ENCODE data around the gene EP300. TPM values are rescaled to one million over a fixed set of nuclear protein-coding genes. Genes with fewer than 3 reads are reported as not detected.
"Not testable (repeated sequence)": the region's sequence is repeated elsewhere in the genome, so short reads cannot be mapped to it uniquely, and the experiment has no call there.

The EP300 gene
- total RNA-seq, 1 experiment from 2014 or later: 78.6 TPM

DNA sequence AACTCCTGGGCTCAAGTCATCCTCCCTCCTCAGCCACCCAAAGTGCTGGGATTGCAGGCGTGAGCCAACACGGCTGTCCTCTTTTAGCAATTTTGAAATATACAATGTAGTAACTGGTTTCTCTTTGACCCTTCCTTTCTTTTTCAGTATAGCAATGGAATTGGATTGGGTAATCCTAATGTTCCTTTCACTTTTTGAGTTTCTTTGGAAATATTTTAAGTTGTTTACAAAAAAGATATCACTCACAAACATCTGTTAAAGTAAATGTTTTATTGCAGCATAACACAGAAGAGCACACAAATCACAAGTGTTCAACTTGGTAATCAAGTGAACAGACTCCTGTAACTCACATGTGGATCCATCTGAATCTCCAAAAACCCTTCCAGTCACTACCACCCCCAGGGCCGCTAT lies 44.6 kb upstream of the EP300 start:
- peaks cover 8% of the 10 kb centered on the region for H3K4me1 Mint-ChIP-seq (ENCODE audit: low read depth, unreplicated experiment)
- BruUV-seq (replicated peaks): no TSS peak
- H3K36me3 Mint-ChIP-seq (ENCODE audit: insufficient read depth, unreplicated experiment): peaks cover 5% of the 10 kb centered on the region
- no peaks in the 10 kb centered on the region for H3K9me3 Mint-ChIP-seq (ENCODE audit: unreplicated experiment)
- intact Hi-C loops (cut with micrococcal nuclease; ENCODE audit: unreplicated experiment): loop anchor here (5.0 kb wide), 1 partner anchor 44 kb away; the partner anchor contains the start of gene EP300
- POLR2A ChIA-PET: no interaction called here
- no peak overlapping the region for H3K4me3 Mint-ChIP-seq (ENCODE audit: unreplicated experiment)
- Histone ChIP-seq H3K36me3 (ENCODE audit: control insufficient read depth, insufficient read depth, low read length) (no peaks in the 10 kb centered on the region), H3K4me3 (ENCODE audit: low read depth, low read length) (no peak overlapping the region), H3K4me1 (peaks cover 26% of the 10 kb centered on the region), H3K9me3 (no peaks in the 10 kb centered on the region), H3K27me3 (replicated peaks; ENCODE audit: control insufficient read depth, insufficient read depth, low read length) (no peaks in the 10 kb centered on the region)
- no peaks in the 10 kb centered on the region for H3K27me3 Mint-ChIP-seq (ENCODE audit: insufficient read depth, unreplicated experiment)
- no peak for DNase-seq
- TF ChIP-seq, protein P1, sequence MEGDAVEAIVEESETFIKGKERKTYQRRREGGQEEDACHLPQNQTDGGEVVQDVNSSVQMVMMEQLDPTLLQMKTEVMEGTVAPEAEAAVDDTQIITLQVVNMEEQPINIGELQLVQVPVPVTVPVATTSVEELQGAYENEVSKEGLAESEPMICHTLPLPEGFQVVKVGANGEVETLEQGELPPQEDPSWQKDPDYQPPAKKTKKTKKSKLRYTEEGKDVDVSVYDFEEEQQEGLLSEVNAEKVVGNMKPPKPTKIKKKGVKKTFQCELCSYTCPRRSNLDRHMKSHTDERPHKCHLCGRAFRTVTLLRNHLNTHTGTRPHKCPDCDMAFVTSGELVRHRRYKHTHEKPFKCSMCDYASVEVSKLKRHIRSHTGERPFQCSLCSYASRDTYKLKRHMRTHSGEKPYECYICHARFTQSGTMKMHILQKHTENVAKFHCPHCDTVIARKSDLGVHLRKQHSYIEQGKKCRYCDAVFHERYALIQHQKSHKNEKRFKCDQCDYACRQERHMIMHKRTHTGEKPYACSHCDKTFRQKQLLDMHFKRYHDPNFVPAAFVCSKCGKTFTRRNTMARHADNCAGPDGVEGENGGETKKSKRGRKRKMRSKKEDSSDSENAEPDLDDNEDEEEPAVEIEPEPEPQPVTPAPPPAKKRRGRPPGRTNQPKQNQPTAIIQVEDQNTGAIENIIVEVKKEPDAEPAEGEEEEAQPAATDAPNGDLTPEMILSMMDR (IDR thresholded peaks at IDR 0.05; ENCODE audit: insufficient read depth in 1 of 2, low read depth in 1 of 2, low read length in 1 of 2, severe bottlenecking in 1 of 2, unreplicated experiment in 1 of 2): no peak
- peak overlapping the region; percentile 58 for H3K27ac Mint-ChIP-seq (ENCODE audit: unreplicated experiment)
- CTCF ChIA-PET: no interaction called here

DNA sequence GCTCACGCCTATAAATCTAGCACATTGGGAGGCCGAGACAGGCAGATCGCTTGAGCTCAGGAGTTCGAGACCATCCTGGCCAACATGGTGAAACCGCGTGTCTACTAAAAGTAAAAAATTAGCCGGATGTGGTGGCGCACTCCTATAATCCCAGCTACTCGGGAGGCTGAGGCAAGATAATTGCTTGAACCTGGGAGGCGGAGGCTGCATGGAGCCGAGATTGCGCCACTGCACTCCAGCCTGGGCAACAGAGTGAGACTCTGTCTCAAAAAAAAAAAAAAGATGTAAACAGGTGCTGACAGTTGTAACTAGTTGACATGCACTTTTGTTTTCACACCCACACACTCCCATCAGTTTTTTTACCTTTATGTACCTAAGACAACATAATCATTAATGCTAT lies 44.0 kb upstream of the EP300 start:
- ChIA-PET POLR2A (interaction anchor here (0.5 to 1.8 kb wide), 4 partner anchors 12 to 97 kb away, joined by 3 to 12 read pairs (median 6); partner anchors contain the start of gene RBX1), CTCF (interaction anchor here (0.7 kb wide), 1 partner anchor 97 kb away, joined by 3 read pairs; the partner anchor contains the start of gene RBX1)
- H3K4me1 Mint-ChIP-seq (ENCODE audit: low read depth, unreplicated experiment): peaks cover 13% of the 10 kb centered on the region
- BruUV-seq (replicated peaks); H3K27me3 Mint-ChIP-seq (ENCODE audit: insufficient read depth, unreplicated experiment); DNase-seq; H3K27me3 ChIP-seq (replicated peaks; ENCODE audit: control insufficient read depth, insufficient read depth, low read length); H3K36me3 Mint-ChIP-seq (ENCODE audit: insufficient read depth, unreplicated experiment); H3K9me3 Mint-ChIP-seq (ENCODE audit: unreplicated experiment); H3K36me3 ChIP-seq (ENCODE audit: control insufficient read depth, insufficient read depth, low read length); H3K9me3 ChIP-seq: not testable (repeated sequence)
- intact Hi-C loops (cut with micrococcal nuclease; ENCODE audit: unreplicated experiment): loop anchor here (5.0 kb wide), 1 partner anchor 44 kb away; the partner anchor contains the start of gene EP300
- Histone ChIP-seq H3K4me3 (ENCODE audit: low read depth, low read length) (peak overlapping the region; percentile 9; the same call in 1 of the 2 replicates), H3K4me1 (peaks cover 31% of the 10 kb centered on the region)
- peak overlapping the region; percentile 58 for H3K27ac Mint-ChIP-seq (ENCODE audit: unreplicated experiment)
- H3K4me3 Mint-ChIP-seq (ENCODE audit: unreplicated experiment): peak overlapping the region; percentile 73

DNA sequence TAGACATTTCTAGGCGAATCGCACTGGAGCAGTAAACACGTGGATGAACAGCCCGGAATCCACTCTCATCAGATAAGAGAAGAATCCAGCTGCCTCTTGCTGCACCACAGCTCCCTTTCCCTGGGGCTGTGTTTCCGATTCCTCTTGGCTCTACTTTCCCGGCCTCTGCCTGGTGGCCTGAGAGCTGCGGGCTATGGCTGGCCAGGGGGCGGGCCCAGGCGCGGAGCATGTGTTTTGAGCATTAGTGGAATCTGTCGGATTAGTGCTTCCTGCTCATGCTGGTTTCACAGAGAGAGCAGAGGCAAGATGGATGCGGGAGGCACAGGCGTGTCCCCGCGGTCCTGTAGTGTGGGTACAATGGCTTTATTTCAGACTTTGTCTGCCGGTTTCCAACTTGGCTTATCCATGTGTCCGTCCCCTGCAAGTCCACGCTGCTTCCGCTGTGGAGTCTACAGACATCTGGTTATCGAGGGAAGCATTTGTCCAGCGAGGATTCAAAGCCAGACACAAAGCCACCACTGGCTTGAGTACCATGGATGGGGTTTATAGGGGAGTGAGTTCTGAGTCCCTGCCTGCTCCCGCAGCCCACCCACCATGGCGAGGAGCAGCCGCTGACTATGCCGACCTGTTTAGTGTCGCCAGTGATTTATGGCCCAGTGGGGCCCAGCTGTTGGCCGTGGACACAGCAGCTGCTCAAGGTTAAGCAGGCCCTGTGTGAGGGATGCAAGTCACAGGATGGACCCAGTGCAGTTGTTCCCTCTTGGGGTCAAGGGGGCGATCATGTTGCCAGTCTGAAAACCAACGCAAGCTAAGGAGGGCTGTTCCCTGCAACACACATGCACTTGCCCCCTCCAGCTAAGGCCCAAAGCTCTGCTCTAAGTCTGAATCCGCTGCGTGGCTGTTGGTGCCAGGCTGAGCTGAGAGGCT lies 43.3 kb upstream of the EP300 start:
- H3K27me3 ChIP-seq (replicated peaks; ENCODE audit: control insufficient read depth, insufficient read depth, low read length): no peaks in the 10 kb centered on the region
- intact Hi-C loops (cut with micrococcal nuclease; ENCODE audit: unreplicated experiment): loop anchor here (5.0 kb wide), 1 partner anchor 43 kb away; the partner anchor contains the start of gene EP300
- H3K4me1 ChIP-seq: peaks cover 31% of the 10 kb centered on the region
- DNase-seq: peak; percentile 88 to 90
- ChIA-PET CTCF (interaction anchor here (0.7 kb wide), 1 partner anchor 98 kb away, joined by 3 read pairs; the partner anchor contains the start of gene RBX1), POLR2A (interaction anchor here (0.5 to 1.8 kb wide), 4 partner anchors 12 to 98 kb away, joined by 3 to 12 read pairs (median 6); partner anchors contain the start of gene RBX1)
- peak overlapping the region; percentile 58 for H3K27ac Mint-ChIP-seq (ENCODE audit: unreplicated experiment)
- peaks cover 5% of the 10 kb centered on the region for H3K36me3 Mint-ChIP-seq (ENCODE audit: insufficient read depth, unreplicated experiment)
- TF ChIP-seq, protein P1 (IDR thresholded peaks at IDR 0.05; ENCODE audit: insufficient read depth in 1 of 2, low read depth in 1 of 2, low read length in 1 of 2, severe bottlenecking in 1 of 2, unreplicated experiment in 1 of 2): no peak
- H3K4me3 Mint-ChIP-seq (ENCODE audit: unreplicated experiment): peak overlapping the region; percentile 73
- H3K4me3 ChIP-seq (ENCODE audit: low read depth, low read length): peak overlapping the region; percentile 9
- no peaks in the 10 kb centered on the region for H3K27me3 Mint-ChIP-seq (ENCODE audit: insufficient read depth, unreplicated experiment)
- BruUV-seq (replicated peaks): no TSS peak
- no peaks in the 10 kb centered on the region for H3K9me3 ChIP-seq
- H3K9me3 Mint-ChIP-seq (ENCODE audit: unreplicated experiment): no peaks in the 10 kb centered on the region
- H3K4me1 Mint-ChIP-seq (ENCODE audit: low read depth, unreplicated experiment): peaks cover 14% of the 10 kb centered on the region
- no peaks in the 10 kb centered on the region for H3K36me3 ChIP-seq (ENCODE audit: control insufficient read depth, insufficient read depth, low read length)

DNA sequence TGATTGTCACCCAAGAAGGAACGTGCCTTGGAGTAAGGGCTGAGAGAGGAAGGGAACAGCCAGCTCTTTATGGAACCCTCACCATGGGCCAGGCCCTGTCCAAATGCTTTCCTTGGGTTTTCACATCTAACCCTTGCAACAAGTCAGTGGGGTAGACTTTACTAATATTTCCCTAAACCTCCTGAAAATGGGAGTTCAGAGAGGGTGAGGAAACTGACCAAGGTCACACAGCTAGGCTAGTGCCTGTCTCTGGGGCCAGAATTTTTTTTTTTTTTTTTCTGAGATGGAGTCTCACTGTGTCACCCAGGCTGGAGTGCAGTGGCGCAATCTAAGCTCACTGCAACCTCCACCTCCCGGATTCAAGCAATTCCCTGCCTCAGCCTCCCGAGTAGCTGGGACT lies 42.6 kb upstream of the EP300 start:
- H3K4me3 ChIP-seq (ENCODE audit: low read depth, low read length); BruUV-seq (replicated peaks); H3K27me3 Mint-ChIP-seq (ENCODE audit: insufficient read depth, unreplicated experiment); H3K9me3 ChIP-seq; DNase-seq; H3K9me3 Mint-ChIP-seq (ENCODE audit: unreplicated experiment); H3K36me3 Mint-ChIP-seq (ENCODE audit: insufficient read depth, unreplicated experiment); H3K27me3 ChIP-seq (replicated peaks; ENCODE audit: control insufficient read depth, insufficient read depth, low read length); H3K4me3 Mint-ChIP-seq (ENCODE audit: unreplicated experiment); H3K36me3 ChIP-seq (ENCODE audit: control insufficient read depth, insufficient read depth, low read length): not testable (repeated sequence)
- Mint-ChIP-seq H3K4me1 (ENCODE audit: low read depth, unreplicated experiment) (peaks cover 14% of the 10 kb centered on the region), H3K27ac (ENCODE audit: unreplicated experiment) (peak overlapping the region; percentile 58)
- H3K4me1 ChIP-seq: peaks cover 31% of the 10 kb centered on the region
- POLR2A ChIA-PET: interaction anchor here (1.8 kb wide), 2 partner anchors 27 to 99 kb away, joined by 6 to 12 read pairs; partner anchors contain the start of gene RBX1
- intact Hi-C loops (cut with micrococcal nuclease; ENCODE audit: unreplicated experiment): loop anchor here (5.0 kb wide), 1 partner anchor 43 kb away; the partner anchor contains the start of gene EP300
- CTCF ChIA-PET: interaction anchor here (0.6 kb wide), 1 partner anchor 73 kb away, joined by 3 read pairs; no protein-coding TSS in a partner anchor

All from Caco-2 (cell line).